Urinary bladder (tissue), 4 donors: Measurements from ENCODE around the gene SH2D1A. TPM values are rescaled to one million over a fixed set of nuclear protein-coding genes. Genes with fewer than 3 reads are reported as not detected.

ENCODE experiments used
- DNase-seq: peaks from one replicate; pipeline ENCODE4 v3.0.0-alpha.2; 2015; ENCODE audit errors: extremely low spot score
- H3K27ac ChIP-seq: one replicate; pipeline ENCODE4 v1.5.1; 2013; ENCODE audit warnings: low read depth, mild to moderate bottlenecking, moderate library complexity
- H3K36me3 ChIP-seq: one replicate; pipeline ENCODE4 v1.6.1; 2013; ENCODE audit warnings: mild to moderate bottlenecking, moderate library complexity; ENCODE audit not compliant: insufficient read depth
- H3K4me1 ChIP-seq: one replicate; pipeline ENCODE4 v1.6.1; 2013; ENCODE audit warnings: mild to moderate bottlenecking, moderate library complexity; ENCODE audit not compliant: insufficient read depth
- H3K4me3 ChIP-seq: one replicate; pipeline ENCODE4 v1.5.1; 2013; ENCODE audit warnings: low read depth, low read length
- WGBS: extraction: QIAGEN DNeasy Blood & Tissue Kit; methylation state at CpG from one replicate; pipeline ENCODE4 v1.1.7; 2013; 5-methylcytosine and 5-hydroxymethylcytosine counted together
- polyA plus RNA-seq: library from polyadenylated mRNA; stranded (reverse); fragments of 200-250 nt; gene quantifications from one replicate; pipeline ENCODE4 v1.2.3, GENCODE V29; 2013
- small RNA-seq: library from RNA; depleted of rRNA; stranded (forward); fragments of <200 nt; gene quantifications from one replicate; pipeline ENCODE3, GENCODE V24; 2014
- total RNA-seq: library from RNA; depleted of rRNA; stranded (reverse); fragments of >200 nt; gene quantifications from one replicate; pipeline ENCODE4 v1.2.3, GENCODE V29; 2014
- donor health status: healthy with polysubstance abuse.
- donor health status: healthy.

Gene SH2D1A
- total and polyA plus RNA-seq, 2 donors, result 0.26 to 0.35 TPM

- DNase-seq, result no peak
- H3K27ac ChIP-seq, result no peak overlapping the region
- no peaks in the 10 kb centered on the region for H3K4me1 ChIP-seq
- no peak overlapping the region for H3K4me3 ChIP-seq
- no peaks in the 10 kb centered on the region for H3K36me3 ChIP-seq
- WGBS, result 90% methylated on average over 5 of the region's 5 CpGs
Measured at GRCh38 chrX:124414281-124414680, 67.9 kb downstream of the SH2D1A start.

- Histone ChIP-seq H3K4me1 (no peaks in the 10 kb centered on the region), H3K4me3 (no peak overlapping the region), H3K27ac (no peak overlapping the region), H3K36me3 (no peaks in the 10 kb centered on the region)
- 91% methylated on average over 5 of the region's 5 CpGs for WGBS
- no peak for DNase-seq
Measured at GRCh38 chrX:124415115-124415800, 68.9 kb downstream of the SH2D1A start.

GRCh38 chrX:124421898-124422655, 75.7 kb downstream of the SH2D1A start:
- Histone ChIP-seq H3K36me3 (no peaks in the 10 kb centered on the region), H3K4me1 (no peaks in the 10 kb centered on the region), H3K4me3 (no peak overlapping the region), H3K27ac (no peak overlapping the region)
- no peak for DNase-seq
- 88% methylated on average over 15 of the region's 15 CpGs for WGBS

Small RNA genes lying within 50 kb of the gene (small RNA-seq; reads per million reads assigned to genes)
- not detected for gene AL022718.1

Other genes starting within 250 kb of the SH2D1A start
- gene TEX13D, start 13.9 kb upstream of the SH2D1A start, total RNA-seq, result not detected
- not detected for gene TEX13D, start 13.9 kb upstream of the SH2D1A start, polyA plus RNA-seq